Bronchial epithelial cell (primary cell): ENCODE results near the gene GATM. TPM values are rescaled to one million over a fixed set of nuclear protein-coding genes. Genes with fewer than 3 reads are reported as not detected.

Experiments
- DNase-seq: peaks from one replicate; pipeline ENCODE4 v3.0.0-alpha.2; 2010; ENCODE audit warnings: low read depth
- FAIRE-seq: peaks from 2 replicates; lab custom pipeline; 2011; peaks lifted over from hg19 to GRCh38; lab: Jason Lieb, UNC
- H3K27me3 ChIP-seq: 2 replicates; pipeline ENCODE4 v1.5.1; 2011; ENCODE audit warnings: low read length; ENCODE audit not compliant: control insufficient read depth, insufficient read depth
- H3K36me3 ChIP-seq: 2 replicates; pipeline ENCODE4 v1.5.1; 2011; ENCODE audit warnings: low read length; ENCODE audit not compliant: control insufficient read depth, insufficient read depth
- H3K4me3 ChIP-seq: 2 replicates; pipeline ENCODE4 v1.5.1; 2011; ENCODE audit warnings: mild to moderate bottlenecking, low read depth, low read length, control low read depth
- CTCF ChIP-seq: IDR thresholded peaks from 2 replicates; pipeline ENCODE4 v1.5.1; 2011; ENCODE audit warnings: mild to moderate bottlenecking, moderate library complexity, low read length, control low read depth, inconsistent platforms; ENCODE audit not compliant: insufficient read depth, severe bottlenecking
- total RNA-seq: library from RNA; depleted of rRNA; stranded (reverse); fragments of >200 nt; gene quantifications from 2 replicates; pipeline ENCODE4 v1.2.1, GENCODE V29; 2014

Gene GATM
- total RNA-seq, 1 donor from 2014 or later = 1.3 TPM

- no peaks in the 10 kb centered on the region for H3K27me3 ChIP-seq
- FAIRE-seq (no peak), DNase-seq (no peak)
- H3K4me3 ChIP-seq = no peak overlapping the region
- no peak for TF ChIP-seq CTCF
- H3K36me3 ChIP-seq = no peaks in the 10 kb centered on the region
Measured at GRCh38 chr15:45364271-45364670, 14.1 kb downstream of the GATM start.

GRCh38 chr15:45363801-45364200, 14.5 kb downstream of the GATM start:
- DNase-seq (no peak), FAIRE-seq (no peak)
- Histone ChIP-seq H3K36me3 (no peaks in the 10 kb centered on the region), H3K4me3 (no peak overlapping the region), H3K27me3 (no peaks in the 10 kb centered on the region)
- no peak for TF ChIP-seq CTCF

- H3K36me3 ChIP-seq = no peaks in the 10 kb centered on the region
- FAIRE-seq (no peak), DNase-seq (no peak)
- H3K27me3 ChIP-seq = no peaks in the 10 kb centered on the region
- no peak overlapping the region for H3K4me3 ChIP-seq
- no peak for TF ChIP-seq CTCF
Measured at GRCh38 chr15:45363334-45363733, 15.0 kb downstream of the GATM start.

GRCh38 chr15:45362419-45362818, 15.9 kb downstream of the GATM start:
- DNase-seq (no peak), FAIRE-seq (no peak)
- Histone ChIP-seq H3K36me3 (no peaks in the 10 kb centered on the region), H3K4me3 (no peak overlapping the region), H3K27me3 (no peaks in the 10 kb centered on the region)
- no peak for TF ChIP-seq CTCF

- FAIRE-seq = no peak
- Histone ChIP-seq H3K27me3 (no peaks in the 10 kb centered on the region), H3K36me3 (no peaks in the 10 kb centered on the region), H3K4me3 (no peak overlapping the region)
- TF ChIP-seq CTCF = no peak
- no peak for DNase-seq
Measured at GRCh38 chr15:45361878-45362277, 16.5 kb downstream of the GATM start.

- TF ChIP-seq CTCF = no peak
- Histone ChIP-seq H3K27me3 (no peaks in the 10 kb centered on the region), H3K4me3 (no peak overlapping the region), H3K36me3 (no peaks in the 10 kb centered on the region)
- no peak for FAIRE-seq
- DNase-seq = no peak
Measured at GRCh38 chr15:45355860-45356259, 22.5 kb downstream of the GATM start.
